Activated naive CD8-positive, alpha-beta T cell treated with anti-CD3 and anti-CD28 coated beads, Interleukin-2, amount 50 U/mL, for 24 hours (primary cell): ENCODE data around the gene TECTA.

Experiments
- ATAC-seq: fragments of 150-1000 bp; cut with Tn5 transposase; one replicate; pipeline ENCODE4 v1.10.0; 2021
- DNase-seq: peaks from one replicate; pipeline ENCODE4 v3.0.0; 2021
- H3K27ac Mint-ChIP-seq: one replicate; pipeline ENCODE4 v1.8.0; 2021; ENCODE audit warnings: mild to moderate bottlenecking, mixed read lengths
- H3K27me3 Mint-ChIP-seq: one replicate; pipeline ENCODE4 v1.8.0; 2021; ENCODE audit warnings: mixed read lengths
- H3K36me3 Mint-ChIP-seq: one replicate; pipeline ENCODE4 v1.8.0; 2021; ENCODE audit warnings: low read depth, mixed read lengths
- H3K4me1 Mint-ChIP-seq: one replicate; pipeline ENCODE4 v1.8.0; 2021; ENCODE audit warnings: mixed read lengths
- H3K4me3 Mint-ChIP-seq: one replicate; pipeline ENCODE4 v1.8.0; 2021; ENCODE audit warnings: mild to moderate bottlenecking, moderate library complexity, mixed read lengths
- H3K9me3 Mint-ChIP-seq: one replicate; pipeline ENCODE4 v1.8.0; 2021; ENCODE audit warnings: mixed read lengths

Gene TECTA

DNA sequence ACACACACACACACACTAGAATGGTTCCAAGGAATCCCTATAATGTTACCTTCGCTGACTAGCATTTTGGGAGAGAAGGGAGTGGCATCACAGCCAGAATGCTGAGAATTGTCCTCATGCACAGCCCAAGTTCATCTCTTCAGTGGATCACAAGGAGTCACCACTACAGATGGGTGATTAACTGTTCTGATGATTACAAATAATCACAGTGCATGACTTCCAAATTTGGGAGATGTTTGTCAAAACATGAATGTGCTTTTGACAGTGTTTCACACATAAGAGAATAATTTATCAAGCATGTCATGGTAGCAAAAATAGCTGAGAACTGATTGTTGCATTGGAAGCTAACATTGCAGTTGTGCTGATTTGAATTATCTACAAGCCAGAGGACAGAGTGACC lies 110.6 kb downstream of the TECTA start:
- H3K9me3 Mint-ChIP-seq: no peaks in the 10 kb centered on the region
- no peak for ATAC-seq
- no peaks in the 10 kb centered on the region for H3K36me3 Mint-ChIP-seq
- no peaks in the 10 kb centered on the region for H3K4me1 Mint-ChIP-seq
- peaks cover 44% of the 10 kb centered on the region for H3K27me3 Mint-ChIP-seq
- H3K4me3 Mint-ChIP-seq: no peak overlapping the region
- no peak for DNase-seq
- no peak overlapping the region for H3K27ac Mint-ChIP-seq

DNA sequence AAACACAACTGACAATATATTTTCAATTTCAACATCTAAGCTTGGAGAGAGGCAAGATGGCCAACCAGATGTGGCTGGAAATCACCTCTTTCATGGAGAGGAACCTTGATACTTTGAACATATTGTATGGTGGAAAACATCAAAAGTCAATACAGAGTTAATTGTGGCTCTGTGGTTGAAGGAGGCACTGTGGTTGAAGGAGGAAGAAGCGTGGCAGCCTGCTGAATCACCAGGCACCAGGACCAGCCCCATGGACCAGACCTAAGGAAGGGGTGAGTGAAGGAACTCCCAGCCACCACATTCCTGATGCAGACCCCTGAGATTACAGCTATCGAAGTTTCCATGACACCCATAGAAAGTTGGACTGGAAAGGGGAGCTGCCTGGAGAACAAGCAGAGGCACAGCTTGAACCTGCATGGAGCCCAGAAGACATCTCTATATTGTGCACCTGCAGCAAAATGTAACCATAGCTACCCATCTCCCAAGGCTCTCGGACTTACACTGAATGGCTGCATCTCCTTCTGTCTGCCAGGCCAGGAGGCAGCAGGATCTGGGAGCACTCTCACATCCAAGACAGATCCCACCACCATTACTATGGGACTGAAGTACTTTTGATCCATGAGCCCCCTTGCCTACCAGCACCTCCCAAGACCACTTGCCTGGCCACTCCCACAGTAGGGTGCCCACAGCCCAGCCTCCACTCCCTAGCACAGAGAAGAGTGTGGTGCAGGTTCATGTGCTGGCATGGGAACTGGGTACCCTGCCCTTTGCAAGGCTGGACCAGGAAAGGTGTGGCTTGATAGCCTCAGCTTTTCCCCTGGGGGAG lies 111.7 kb downstream of the TECTA start:
- Mint-ChIP-seq H3K36me3 (no peaks in the 10 kb centered on the region), H3K9me3 (no peaks in the 10 kb centered on the region), H3K4me1 (no peaks in the 10 kb centered on the region), H3K27me3 (peaks cover 45% of the 10 kb centered on the region), H3K4me3 (no peak overlapping the region), H3K27ac (no peak overlapping the region)
- no peak for DNase-seq
- ATAC-seq: no peak

DNA sequence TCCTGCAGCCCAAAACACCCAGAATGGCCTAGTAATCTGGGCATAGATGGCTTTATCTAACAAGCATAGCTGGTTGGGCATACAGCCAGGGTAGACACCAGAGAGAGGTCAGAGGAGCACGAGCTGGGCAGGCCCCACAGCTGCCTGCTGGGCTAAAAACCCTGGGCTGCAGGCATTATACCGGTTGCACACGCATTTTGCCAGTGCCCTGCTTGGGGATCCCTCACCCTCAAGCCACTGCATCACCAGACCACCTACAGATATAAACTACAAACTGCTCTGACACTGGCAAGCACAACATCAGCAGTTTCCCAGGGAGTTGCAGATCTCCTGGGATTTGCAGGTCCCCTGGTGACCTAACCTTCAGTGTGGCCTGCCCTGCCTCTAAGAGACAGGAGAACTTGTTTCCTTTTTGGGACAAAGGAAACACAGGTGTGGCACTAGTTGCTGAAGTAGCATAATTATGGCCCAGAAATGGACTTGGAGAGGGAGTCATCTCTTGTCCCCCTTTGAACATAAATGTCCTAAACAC lies 112.4 kb downstream of the TECTA start:
- H3K9me3 Mint-ChIP-seq: no peaks in the 10 kb centered on the region
- H3K36me3 Mint-ChIP-seq: no peaks in the 10 kb centered on the region
- no peaks in the 10 kb centered on the region for H3K4me1 Mint-ChIP-seq
- no peak for ATAC-seq
- DNase-seq: no peak
- no peak overlapping the region for H3K27ac Mint-ChIP-seq
- no peak overlapping the region for H3K4me3 Mint-ChIP-seq
- peaks cover 43% of the 10 kb centered on the region for H3K27me3 Mint-ChIP-seq

DNA sequence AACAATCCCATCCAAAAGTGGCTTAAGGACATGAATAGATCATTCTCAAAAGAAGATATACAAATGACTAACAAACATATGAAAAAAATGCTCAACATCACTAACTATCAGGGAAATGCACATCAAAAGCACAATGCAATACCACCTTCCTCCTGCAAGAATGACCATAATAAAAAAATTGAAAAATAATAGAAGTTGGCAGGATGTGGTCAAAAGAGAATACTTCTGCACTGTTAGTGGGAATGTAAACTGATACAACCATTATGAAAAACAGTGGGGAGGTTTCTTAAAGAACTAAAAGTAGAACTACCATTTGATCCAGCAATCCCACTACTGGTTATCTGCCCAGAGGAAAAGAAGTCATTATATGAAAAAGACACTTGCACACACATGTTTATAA lies 113.8 kb downstream of the TECTA start:
- H3K27ac Mint-ChIP-seq: no peak overlapping the region
- H3K36me3 Mint-ChIP-seq: no peaks in the 10 kb centered on the region
- no peak overlapping the region for H3K4me3 Mint-ChIP-seq
- peaks cover 37% of the 10 kb centered on the region for H3K27me3 Mint-ChIP-seq
- ATAC-seq (no peak), DNase-seq (no peak)
- no peaks in the 10 kb centered on the region for H3K9me3 Mint-ChIP-seq
- no peaks in the 10 kb centered on the region for H3K4me1 Mint-ChIP-seq

DNA sequence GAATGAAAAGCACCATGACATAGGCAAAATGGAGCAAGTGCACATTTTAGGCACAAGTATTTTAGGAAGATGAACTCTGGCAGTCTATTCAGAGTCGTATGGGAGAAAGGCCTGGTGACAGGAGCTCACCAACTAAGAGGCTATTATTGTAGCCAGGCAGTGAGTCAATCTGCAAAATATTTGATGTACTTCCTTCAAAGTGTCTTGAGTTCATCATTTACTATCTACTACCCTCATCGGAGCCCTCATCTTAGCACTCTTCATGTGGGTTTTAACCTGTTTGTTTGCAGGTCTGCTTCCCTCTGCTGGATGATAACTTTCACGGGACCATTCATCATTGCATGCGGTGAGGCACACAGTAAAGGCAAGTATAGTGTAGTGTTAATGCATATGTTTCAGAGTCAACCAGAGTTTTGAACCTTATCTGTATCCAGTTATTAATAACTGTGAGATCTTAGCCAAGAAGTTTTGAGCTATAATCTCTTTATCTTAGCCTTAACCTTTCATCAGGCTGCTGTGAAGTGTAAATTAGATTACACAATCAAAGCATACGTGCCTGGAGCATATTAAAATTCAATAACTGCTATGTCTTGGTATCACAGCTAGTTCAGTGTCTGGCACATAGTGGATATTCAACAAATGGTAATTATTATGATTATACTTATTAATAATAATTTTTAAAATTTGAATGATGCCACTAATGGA lies 120.6 kb downstream of the TECTA start:
- Mint-ChIP-seq H3K9me3 (no peaks in the 10 kb centered on the region), H3K4me1 (no peaks in the 10 kb centered on the region), H3K27me3 (peaks cover 15% of the 10 kb centered on the region), H3K27ac (no peak overlapping the region), H3K4me3 (no peak overlapping the region), H3K36me3 (no peaks in the 10 kb centered on the region)
- DNase-seq (no peak), ATAC-seq (no peak)

DNA sequence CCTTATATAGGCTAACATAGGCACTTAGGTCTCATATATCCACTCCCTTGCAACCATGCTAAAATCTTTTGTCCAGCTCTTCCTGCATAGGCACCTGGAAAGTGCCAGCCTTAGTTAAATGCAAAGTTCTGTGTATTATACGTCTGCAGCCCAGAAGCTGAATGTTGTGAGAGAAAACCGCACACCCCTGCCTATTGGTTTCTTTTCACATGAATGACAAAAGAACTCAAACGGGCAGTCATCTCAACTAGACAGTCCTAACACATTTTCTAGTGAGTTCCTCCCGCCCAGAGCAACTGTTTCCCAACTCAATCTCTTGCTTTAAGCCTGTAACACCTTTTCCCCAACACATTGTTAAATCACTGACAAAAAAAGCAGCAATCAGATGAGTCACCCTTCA lies 122.1 kb downstream of the TECTA start:
- ATAC-seq (no peak), DNase-seq (no peak)
- Mint-ChIP-seq H3K9me3 (no peaks in the 10 kb centered on the region), H3K4me1 (no peaks in the 10 kb centered on the region), H3K27me3 (peaks cover 12% of the 10 kb centered on the region), H3K4me3 (no peak overlapping the region), H3K27ac (no peak overlapping the region), H3K36me3 (no peaks in the 10 kb centered on the region)

DNA sequence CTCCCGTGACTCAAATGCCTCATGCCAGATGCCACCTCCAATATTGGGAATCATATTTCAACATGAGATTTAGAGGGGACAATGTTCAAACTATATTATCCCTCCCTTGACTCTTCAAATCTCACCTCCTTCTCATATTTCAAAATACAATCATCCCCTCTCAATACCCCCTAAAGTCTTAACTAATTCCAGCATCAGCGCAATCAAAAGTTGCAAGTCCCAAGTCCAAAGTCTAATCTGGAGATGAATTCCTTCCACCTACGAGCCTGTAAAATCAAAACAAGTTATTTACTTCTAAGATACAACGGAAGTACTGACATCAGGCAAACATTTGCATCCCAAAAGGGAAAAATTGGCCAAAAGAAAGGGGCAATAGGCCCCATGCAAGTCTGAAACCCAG lies 124.3 kb downstream of the TECTA start:
- no peak for DNase-seq
- H3K36me3 Mint-ChIP-seq: no peaks in the 10 kb centered on the region
- H3K4me1 Mint-ChIP-seq: no peaks in the 10 kb centered on the region
- ATAC-seq: no peak
- no peaks in the 10 kb centered on the region for H3K9me3 Mint-ChIP-seq
- H3K4me3 Mint-ChIP-seq: no peak overlapping the region
- peaks cover 10% of the 10 kb centered on the region for H3K27me3 Mint-ChIP-seq
- no peak overlapping the region for H3K27ac Mint-ChIP-seq

DNA sequence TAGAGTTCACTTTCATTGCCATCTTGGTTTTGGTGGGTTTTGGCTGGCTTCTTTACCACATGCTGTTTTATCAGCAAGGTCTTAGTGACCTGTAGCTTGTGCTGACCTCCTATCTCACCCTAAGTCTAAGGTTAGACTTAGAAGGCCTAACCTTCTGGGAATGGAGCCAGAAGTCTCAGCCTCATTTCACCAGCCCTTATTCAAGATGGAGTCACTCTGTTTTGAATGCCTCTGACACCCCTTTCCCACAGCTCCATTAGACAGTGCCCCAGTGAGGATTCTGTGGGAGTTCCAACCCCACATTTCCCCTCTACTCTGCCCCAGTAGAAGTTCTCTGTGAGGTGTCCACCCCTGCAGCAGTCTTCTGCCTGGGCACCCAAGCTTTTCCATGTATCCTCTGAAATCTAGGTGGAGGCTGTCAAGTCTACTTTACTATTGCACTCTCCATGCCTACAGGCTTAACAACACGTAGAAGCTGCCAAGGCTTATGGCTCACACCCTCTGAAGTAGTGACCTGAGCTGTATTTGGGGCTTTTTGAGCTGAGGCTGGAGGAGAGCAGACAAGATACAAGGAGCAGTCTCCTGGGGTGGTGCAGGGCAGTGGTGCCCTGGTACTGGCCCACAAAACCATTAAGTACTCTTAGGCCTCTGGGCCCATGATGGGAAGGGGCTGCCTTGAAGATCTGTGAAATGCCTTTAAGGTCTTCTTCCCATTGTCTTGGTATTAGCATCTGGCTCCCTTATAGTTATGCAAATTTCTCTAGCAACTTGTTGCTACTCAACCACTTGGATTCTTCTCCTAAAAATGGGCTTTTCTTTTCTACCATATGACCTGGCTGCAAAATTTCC lies 125.6 kb downstream of the TECTA start:
- Mint-ChIP-seq H3K27ac (no peak overlapping the region), H3K27me3 (peaks cover 12% of the 10 kb centered on the region), H3K4me1 (no peaks in the 10 kb centered on the region), H3K36me3 (no peaks in the 10 kb centered on the region), H3K9me3 (no peaks in the 10 kb centered on the region), H3K4me3 (no peak overlapping the region)
- ATAC-seq (peak; percentile 15), DNase-seq (no peak)

DNA sequence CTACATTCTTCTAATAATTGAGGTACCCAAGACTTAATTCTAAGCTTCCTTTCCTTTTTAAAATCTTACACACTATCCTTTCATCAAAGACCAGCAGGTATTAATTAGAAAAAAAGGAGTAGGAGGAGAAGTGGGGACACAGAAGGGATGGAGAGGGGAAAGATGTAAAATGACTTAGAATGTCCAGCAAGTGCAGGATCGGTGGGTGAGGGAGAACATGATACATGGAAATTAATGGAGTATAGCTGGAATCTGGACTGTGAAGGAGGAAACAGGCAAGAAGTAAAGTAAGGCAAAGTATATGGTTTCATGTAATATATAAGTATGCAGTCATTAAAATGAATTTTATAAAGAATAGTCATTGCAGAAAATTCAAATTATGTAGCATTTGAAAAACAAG lies 127.8 kb downstream of the TECTA start:
- Mint-ChIP-seq H3K4me3 (no peak overlapping the region), H3K27ac (no peak overlapping the region), H3K9me3 (no peaks in the 10 kb centered on the region), H3K36me3 (no peaks in the 10 kb centered on the region), H3K4me1 (no peaks in the 10 kb centered on the region), H3K27me3 (peaks cover 17% of the 10 kb centered on the region)
- no peak for ATAC-seq
- no peak for DNase-seq

DNA sequence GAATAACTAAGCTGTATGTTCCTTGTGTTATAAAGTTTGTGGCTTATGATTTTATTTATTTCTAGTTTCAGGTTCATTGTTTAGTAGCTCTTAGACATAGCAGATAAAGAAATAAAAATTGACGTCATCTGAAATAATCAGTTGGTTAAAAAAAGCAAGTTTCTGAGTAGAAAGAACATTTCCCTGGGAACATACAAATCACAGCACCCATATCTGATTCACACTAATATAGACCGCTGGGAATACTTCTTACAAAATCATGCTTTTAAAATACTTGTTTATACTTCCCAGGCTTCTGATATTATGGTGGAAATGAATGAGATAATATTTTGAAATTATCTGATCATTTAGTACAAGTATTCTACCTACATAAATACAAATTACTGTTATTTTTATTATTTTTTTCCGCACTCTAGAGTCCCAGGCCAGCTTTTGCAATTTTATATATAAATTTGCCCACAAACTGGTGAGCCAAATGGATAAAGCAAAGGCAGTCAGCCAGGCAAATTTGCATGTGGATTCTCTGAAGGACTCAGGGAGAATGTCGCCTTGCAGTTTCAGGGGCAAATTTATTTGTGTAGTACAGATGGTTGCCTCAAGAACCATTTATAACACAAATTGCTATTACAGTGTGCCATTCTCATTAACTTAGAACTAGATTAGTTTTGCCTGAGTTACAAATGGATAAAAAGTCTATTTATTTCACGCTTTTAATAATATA lies 128.6 kb downstream of the TECTA start:
- DNase-seq (no peak), ATAC-seq (no peak)
- no peaks in the 10 kb centered on the region for H3K9me3 Mint-ChIP-seq
- H3K4me3 Mint-ChIP-seq: no peak overlapping the region
- H3K4me1 Mint-ChIP-seq: no peaks in the 10 kb centered on the region
- H3K27me3 Mint-ChIP-seq: peaks cover 22% of the 10 kb centered on the region
- no peak overlapping the region for H3K27ac Mint-ChIP-seq
- no peaks in the 10 kb centered on the region for H3K36me3 Mint-ChIP-seq

DNA sequence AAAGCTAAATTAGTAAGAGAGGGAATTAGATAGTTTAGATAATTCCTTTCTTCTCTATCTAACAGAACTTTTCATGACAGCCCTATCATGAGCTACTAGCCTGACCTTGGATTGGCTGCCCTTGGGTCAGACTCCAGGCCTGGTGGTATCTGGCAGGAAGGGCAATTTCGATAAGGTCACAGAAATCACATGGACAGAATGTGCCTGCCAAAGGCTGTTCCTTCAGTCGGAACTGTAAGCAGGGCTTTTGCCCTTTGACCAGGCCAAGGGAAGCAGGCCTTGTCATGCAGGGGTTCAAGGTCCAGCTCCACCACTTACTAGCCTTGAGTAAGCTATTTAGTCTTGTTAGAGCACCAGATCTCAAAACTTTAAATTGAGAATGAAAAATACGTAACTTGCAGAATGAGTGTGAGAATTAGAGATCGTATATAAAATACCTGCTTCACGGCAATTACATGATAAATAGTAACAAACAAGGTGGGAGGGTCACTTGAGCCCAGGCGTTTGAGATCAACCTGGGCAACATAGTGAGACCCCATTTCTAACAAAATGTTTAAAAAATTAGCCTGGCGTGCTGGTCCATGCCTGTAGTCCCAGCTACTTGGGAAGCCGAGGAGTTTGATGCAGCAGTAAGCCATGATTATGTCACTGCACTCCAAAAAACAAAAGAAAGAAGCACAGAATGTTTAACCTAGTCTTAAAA lies 130.7 kb downstream of the TECTA start:
- H3K27ac Mint-ChIP-seq: no peak overlapping the region
- ATAC-seq (no peak), DNase-seq (no peak)
- H3K36me3 Mint-ChIP-seq: no peaks in the 10 kb centered on the region
- no peaks in the 10 kb centered on the region for H3K9me3 Mint-ChIP-seq
- H3K27me3 Mint-ChIP-seq: peaks cover 31% of the 10 kb centered on the region
- peaks cover 6% of the 10 kb centered on the region for H3K4me1 Mint-ChIP-seq
- H3K4me3 Mint-ChIP-seq: no peak overlapping the region

DNA sequence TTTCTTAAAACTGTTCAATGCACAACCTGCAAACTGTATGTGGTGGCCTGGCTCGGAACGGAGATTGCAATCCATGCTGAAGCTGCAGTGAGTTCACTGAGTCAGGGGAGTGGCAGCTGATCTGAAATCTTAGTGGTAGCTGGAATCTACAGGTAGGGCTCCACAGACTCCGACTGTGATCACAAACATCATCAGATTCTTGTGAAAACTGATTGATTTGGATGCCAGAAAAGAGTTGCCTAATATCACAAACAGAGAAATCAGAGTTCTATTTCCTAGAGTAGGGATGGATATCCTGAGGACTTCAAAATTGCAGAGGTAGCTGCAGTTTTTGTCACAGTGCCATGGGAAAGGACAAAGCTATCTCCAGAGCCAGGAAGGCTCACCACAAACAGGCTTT lies 134.0 kb downstream of the TECTA start:
- no peak for ATAC-seq
- Mint-ChIP-seq H3K36me3 (no peaks in the 10 kb centered on the region), H3K27me3 (peaks cover 28% of the 10 kb centered on the region), H3K27ac (no peak overlapping the region), H3K4me3 (no peak overlapping the region), H3K4me1 (peaks cover 18% of the 10 kb centered on the region), H3K9me3 (no peaks in the 10 kb centered on the region)
- DNase-seq: no peak

DNA sequence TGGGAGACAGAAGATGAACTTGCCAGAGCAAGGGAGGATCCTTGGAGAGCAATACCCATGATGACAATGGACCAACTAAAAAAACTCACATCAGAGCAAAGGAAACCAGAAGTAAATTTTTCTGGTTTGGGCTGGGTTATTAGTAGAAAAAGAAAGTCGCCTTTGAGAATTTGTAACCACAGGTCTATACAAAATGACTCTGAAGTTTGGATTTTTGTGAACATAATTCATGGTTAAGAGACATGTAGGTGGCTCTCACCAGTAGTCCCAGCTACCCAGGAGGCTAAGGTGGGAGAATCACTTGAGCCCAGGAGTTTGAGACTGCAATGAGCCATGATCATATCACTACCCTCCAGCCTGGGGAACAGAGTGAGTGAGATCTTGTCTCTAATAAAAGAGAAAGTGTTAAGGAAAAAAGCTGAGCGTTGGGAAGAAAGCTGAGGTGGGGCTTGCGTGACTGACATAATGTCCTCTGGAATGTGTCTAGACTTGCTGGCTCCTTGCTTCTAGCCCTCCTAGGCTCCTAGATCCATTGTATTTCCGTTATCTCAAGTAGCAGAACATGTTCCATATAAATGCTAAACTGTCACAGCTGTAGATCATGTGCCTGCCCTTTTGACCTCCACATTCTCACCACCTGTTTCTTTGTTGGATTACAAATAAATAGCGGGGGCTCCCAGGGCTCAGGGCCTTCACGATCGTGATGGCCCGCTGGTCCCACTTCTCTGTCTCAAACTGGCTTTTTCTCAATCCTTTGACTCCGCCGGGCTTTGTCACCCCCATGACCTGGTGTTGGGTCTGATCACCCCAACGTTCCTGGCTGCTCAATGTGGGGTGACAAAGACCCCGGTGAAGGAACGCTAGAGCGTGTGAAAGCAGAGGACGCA lies 135.3 kb downstream of the TECTA start:
- no peak overlapping the region for H3K4me3 Mint-ChIP-seq
- H3K36me3 Mint-ChIP-seq: no peaks in the 10 kb centered on the region
- DNase-seq: no peak
- peaks cover 21% of the 10 kb centered on the region for H3K27me3 Mint-ChIP-seq
- ATAC-seq: peak; percentile 54
- peaks cover 18% of the 10 kb centered on the region for H3K4me1 Mint-ChIP-seq
- H3K9me3 Mint-ChIP-seq: no peaks in the 10 kb centered on the region
- no peak overlapping the region for H3K27ac Mint-ChIP-seq
